ENCODE results near the gene IPO4.

DNA sequence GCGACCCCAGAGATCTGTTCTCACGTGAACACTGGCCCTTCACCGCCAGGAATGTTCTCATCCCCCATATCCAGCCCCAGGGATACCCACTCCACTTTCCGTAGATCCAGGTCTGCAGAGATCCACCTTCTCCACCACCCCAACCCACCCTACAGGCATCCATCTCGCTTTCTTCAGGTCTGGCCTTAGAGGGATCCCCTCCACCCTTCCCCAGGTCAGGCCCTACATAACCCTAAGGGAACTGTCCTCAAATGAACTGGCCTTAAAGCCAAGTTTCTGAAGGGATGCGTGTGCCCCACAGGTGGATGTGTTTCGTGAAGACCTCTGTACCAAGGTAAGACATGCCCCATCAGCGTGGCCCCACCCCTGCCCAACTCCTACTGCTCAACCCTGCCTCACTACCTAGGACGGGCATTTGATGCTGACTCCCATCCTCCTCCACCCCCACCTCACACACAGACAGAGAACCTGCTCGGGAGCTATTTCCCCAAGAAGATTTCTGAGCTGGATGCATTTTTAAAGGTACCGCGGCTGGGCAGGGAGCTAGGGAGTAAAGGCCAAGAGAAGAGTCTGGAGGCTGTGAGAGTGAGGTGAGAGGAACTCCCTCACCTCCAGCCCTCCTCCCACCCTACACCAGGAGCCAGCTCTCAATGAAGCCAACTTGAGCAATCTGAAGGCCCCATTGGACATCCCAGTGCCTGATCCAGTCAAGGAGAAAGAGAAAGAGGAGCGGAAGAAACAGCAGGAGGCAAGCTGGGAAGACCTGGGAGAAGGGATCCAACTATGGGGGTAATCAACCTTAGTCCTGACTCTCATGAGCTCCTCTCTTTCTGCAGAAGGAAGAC, 51.7 kb downstream of the IPO4 start:
- TF ChIP-seq EZH2 (IDR thresholded peaks at IDR 0.05) (no peak), POLR2A (IDR thresholded peaks at IDR 0.05; ENCODE audit: borderline replicate concordance, extremely low read depth, insufficient read depth, insufficient read length) (no peak)
- TF ChIP-seq, protein P1, sequence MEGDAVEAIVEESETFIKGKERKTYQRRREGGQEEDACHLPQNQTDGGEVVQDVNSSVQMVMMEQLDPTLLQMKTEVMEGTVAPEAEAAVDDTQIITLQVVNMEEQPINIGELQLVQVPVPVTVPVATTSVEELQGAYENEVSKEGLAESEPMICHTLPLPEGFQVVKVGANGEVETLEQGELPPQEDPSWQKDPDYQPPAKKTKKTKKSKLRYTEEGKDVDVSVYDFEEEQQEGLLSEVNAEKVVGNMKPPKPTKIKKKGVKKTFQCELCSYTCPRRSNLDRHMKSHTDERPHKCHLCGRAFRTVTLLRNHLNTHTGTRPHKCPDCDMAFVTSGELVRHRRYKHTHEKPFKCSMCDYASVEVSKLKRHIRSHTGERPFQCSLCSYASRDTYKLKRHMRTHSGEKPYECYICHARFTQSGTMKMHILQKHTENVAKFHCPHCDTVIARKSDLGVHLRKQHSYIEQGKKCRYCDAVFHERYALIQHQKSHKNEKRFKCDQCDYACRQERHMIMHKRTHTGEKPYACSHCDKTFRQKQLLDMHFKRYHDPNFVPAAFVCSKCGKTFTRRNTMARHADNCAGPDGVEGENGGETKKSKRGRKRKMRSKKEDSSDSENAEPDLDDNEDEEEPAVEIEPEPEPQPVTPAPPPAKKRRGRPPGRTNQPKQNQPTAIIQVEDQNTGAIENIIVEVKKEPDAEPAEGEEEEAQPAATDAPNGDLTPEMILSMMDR (IDR thresholded peaks at IDR 0.05 in 2 of 3, conservative IDR thresholded peaks at IDR 0.05 in 1 of 3; ENCODE audit: borderline replicate concordance in 1 of 3, insufficient read depth in 1 of 3, low read depth in 2 of 3, low read length in 2 of 3) = no peak
